ENCODE measurements around the gene BCO1.

GRCh38 chr16:81283044-81283443 lies 44.6 kb downstream of the BCO1 start:
- TF ChIP-seq, protein P1, sequence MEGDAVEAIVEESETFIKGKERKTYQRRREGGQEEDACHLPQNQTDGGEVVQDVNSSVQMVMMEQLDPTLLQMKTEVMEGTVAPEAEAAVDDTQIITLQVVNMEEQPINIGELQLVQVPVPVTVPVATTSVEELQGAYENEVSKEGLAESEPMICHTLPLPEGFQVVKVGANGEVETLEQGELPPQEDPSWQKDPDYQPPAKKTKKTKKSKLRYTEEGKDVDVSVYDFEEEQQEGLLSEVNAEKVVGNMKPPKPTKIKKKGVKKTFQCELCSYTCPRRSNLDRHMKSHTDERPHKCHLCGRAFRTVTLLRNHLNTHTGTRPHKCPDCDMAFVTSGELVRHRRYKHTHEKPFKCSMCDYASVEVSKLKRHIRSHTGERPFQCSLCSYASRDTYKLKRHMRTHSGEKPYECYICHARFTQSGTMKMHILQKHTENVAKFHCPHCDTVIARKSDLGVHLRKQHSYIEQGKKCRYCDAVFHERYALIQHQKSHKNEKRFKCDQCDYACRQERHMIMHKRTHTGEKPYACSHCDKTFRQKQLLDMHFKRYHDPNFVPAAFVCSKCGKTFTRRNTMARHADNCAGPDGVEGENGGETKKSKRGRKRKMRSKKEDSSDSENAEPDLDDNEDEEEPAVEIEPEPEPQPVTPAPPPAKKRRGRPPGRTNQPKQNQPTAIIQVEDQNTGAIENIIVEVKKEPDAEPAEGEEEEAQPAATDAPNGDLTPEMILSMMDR (IDR thresholded peaks at IDR 0.05), result no peak
- TF ChIP-seq POLR2AphosphoS5 (IDR thresholded peaks at IDR 0.05), result no peak

Measured in prostate gland (tissue), 2 donors.